ENCODE data around the gene BRCA1. TPM values are rescaled to one million over a fixed set of nuclear protein-coding genes. Genes with fewer than 3 reads are reported as not detected.
"Not testable (repeated sequence)": the region's sequence is repeated elsewhere in the genome, so short reads cannot be mapped to it uniquely, and the experiment has no call there.

Gene BRCA1
- total RNA-seq, 1 experiment from 2014 or later = 41.3 TPM

- DNase-seq (ENCODE audit: low read depth) = peak; percentile 25
- in situ Hi-C loops (cut with HindIII; ENCODE audit: low pct_unique_long_range_greater_than_20kb, low sequenced_read_pairs) = no loop called here
These were observed 106.9 kb downstream of the BRCA1 start for GRCh38 chr17:43018008-43018853.

GRCh38 chr17:43016216-43016615 is 108.9 kb downstream of the BRCA1 start:
- DNase-seq (ENCODE audit: low read depth) = no peak
- in situ Hi-C loops (cut with HindIII; ENCODE audit: low pct_unique_long_range_greater_than_20kb, low sequenced_read_pairs) = no loop called here

- in situ Hi-C loops (cut with HindIII; ENCODE audit: low pct_unique_long_range_greater_than_20kb, low sequenced_read_pairs) = no loop called here
- DNase-seq (ENCODE audit: low read depth) = no peak
These were observed 109.6 kb downstream of the BRCA1 start for GRCh38 chr17:43015579-43015978.

DNA sequence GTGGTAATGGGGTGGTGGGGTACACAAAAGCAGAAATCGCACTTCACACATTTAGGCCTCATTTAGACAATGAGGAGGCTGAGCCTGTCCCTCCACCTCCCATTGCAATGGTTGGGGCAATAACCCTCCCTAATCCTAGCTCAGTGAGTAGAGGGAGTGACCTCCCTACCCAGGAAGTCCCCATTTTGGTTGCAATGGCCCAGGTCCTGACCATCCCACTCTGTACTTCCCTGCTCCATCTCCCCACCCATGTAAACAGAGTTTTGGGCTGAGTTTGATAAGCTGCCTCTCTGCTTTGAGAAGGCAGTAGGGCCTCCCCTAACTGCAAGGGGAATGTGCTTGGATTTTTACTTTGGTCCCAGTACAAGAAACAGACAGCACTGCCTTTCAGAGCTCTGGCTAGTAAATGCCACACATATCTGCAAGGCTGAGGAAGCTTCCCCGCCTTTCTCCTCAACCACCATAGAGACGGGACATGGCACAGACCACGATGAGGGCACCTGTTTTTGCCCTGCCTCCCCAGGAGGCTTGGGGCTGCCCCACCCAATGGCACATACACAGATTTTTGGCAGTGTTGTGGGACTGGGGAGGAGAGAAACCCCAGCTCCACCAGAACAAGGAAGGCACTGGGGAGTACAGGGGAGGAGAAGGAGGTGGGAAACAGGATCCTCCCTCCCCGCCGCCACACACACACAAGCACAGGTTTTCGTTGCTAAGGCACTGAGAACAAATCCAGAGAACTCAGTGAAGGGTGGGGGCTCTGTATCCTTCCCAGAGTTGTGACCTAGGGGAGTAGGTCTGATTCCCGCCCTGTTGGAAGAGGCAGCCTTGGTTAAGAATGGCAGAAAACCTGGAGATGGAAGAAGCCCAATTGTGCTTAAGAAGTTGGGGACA is 110.3 kb downstream of the BRCA1 start:
- in situ Hi-C loops (cut with HindIII; ENCODE audit: low pct_unique_long_range_greater_than_20kb, low sequenced_read_pairs) = no loop called here
- DNase-seq (ENCODE audit: low read depth) = no peak

- DNase-seq (ENCODE audit: low read depth) = no peak
- in situ Hi-C loops (cut with HindIII; ENCODE audit: low pct_unique_long_range_greater_than_20kb, low sequenced_read_pairs) = no loop called here
These were observed 111.0 kb downstream of the BRCA1 start for GRCh38 chr17:43014020-43014648.

- in situ Hi-C loops (cut with HindIII; ENCODE audit: low pct_unique_long_range_greater_than_20kb, low sequenced_read_pairs) = no loop called here
- no peak for DNase-seq (ENCODE audit: low read depth)
These were observed 111.9 kb downstream of the BRCA1 start for GRCh38 chr17:43013296-43013695.

DNA sequence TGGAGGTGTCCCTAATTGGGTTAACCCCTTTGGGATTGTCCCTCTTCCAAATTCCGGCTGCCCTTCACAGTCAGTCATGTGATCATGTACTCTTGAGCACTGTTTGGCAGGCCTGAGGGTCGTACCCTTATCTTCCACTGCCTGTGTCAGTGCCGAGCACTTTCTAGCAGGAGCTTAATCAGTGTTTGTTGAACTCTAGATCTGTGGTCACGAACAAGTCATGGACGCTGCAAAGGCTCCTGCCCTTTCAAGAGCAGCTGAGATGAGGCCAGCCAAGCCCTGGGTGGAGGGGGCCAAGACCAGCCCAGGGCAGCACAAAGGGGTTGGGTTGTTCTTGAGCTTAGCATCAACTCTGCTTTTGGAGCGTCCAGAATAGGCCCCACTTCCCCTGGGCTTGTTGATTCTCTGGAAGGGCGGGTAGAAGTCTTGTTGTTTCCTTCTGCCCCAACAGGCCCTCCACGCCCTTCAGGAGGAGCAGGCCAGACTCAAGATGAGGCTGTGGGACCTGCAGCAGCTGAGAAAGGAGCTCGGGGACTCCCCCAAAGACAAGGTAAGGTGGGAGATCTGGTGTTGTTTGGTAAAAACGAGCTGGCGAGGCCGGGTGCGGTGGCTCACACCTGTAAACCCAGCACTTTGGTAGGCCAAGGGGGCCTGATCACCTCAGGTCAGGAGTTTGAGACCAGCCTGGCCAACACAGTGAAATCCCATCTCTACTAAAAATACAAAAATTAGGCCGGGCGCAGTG is 113.3 kb downstream of the BRCA1 start:
- DNase-seq (ENCODE audit: low read depth) = no peak
- in situ Hi-C loops (cut with HindIII; ENCODE audit: low pct_unique_long_range_greater_than_20kb, low sequenced_read_pairs) = no loop called here

DNA sequence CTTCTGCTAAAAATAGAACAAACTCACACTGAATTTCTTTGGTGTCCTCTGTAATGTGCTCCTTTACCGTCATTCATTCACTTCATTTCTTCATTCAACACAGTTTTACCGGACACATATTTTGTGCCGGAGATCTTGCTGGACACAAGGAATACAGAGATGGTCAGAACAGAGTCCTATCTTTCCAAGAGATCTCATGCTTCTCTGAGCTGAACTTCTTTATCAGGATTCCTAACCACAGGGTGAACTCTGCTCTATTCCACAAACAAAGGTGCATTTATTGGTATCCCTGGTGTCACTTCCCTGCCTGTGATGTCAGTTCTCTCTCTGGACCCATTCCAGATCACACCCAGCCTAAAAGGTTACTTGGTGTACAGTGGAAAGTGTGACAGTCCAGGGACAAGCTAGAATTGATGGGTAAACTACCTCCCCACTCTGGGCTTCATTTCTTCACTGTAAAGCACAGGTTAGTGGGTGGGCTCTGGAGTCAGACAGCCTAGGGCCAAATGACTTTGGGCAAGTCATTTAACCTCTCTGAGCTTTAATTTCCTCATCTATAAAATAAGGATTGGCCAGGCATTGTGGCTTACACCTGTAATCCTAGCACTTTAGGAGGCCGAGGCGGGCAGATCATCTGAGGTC is 114.4 kb downstream of the BRCA1 start:
- in situ Hi-C loops (cut with HindIII; ENCODE audit: low pct_unique_long_range_greater_than_20kb, low sequenced_read_pairs) = no loop called here
- DNase-seq (ENCODE audit: low read depth) = peak; percentile 67

DNA sequence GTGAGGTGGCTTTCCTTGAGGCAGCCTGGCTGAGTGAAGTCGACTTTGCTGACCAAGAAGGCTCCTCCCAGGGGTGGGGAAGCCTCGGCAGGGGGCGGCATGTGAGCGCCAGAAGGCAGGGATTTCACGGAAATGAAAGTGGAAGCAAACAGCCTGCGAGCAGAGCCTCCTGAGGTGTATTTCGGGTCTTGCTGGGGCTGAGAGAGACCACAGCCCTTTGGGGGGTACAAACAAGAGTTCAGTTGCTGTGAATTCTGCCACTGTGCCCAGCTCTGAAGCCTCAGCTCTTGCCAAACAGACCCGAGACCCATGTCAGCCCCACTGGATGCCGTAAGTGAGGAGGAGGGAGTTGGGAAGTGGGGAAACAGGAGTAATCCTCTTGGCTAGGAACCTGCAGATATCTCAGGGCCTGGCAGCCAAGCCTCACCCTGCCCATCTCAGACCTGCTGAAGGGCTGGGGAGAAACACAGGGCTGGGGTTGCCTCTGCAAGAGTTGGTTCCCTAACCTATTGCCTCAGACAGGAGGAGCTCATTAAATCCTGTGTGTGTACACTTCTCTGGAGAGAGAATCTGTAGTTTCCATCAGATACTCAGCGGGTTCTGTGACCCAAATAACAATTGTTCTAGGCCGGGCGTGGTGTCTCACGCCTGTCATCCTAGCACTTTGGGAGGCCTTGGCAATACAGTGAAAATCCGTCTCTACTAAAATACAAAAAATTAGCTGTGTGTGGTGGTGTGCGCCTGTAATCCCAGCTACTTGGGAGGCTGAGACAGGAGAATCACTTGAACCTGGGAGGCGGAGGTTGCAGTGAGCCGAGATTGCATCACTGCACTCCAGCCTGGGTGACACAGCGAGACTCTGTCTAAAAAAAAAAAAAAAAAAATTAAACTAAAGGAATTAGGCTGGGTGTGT is 118.3 kb downstream of the BRCA1 start, which contains the start of gene IFI35:
IFI35 (plus strand) TSS at position 146 of the 913 bp plus-strand sequence; CDS start at position 310, 164 bp downstream.
- peak; percentile 77 for DNase-seq (ENCODE audit: low read depth)
- in situ Hi-C loops (cut with HindIII; ENCODE audit: low pct_unique_long_range_greater_than_20kb, low sequenced_read_pairs) = no loop called here

DNA sequence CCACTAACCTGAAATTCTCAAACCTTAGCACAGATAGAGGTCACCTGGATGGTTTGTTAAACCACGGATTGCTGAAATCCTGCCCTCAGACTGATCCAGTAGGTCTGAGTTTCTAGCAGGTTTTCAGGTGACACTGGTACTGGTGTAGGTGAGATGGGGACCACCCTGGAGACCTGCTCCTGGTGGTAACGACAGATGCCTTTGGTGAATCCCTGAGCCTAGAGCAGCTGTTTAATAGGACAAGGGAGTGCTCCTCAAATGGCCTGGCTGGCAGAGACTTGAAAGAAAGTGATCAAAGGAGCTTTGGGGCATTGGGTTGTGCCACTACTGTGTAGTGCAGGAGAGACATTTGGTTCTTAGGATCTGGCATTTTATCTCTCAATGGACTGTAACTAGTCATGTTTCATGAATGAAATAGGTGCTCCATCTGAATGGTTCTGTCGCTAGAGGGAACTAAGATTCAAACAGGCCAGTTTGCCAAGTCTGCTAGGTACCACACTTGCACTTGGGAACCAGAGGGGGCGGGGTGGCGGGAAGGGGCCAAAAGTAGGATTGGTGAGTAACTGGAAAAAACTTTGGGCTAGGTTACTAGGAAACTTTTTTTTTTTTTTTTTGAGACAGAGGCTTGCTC is 121.5 kb downstream of the BRCA1 start:
- peak; percentile 30 for DNase-seq (ENCODE audit: low read depth)
- in situ Hi-C loops (cut with HindIII; ENCODE audit: low pct_unique_long_range_greater_than_20kb, low sequenced_read_pairs) = no loop called here

GRCh38 chr17:43000894-43001293 is 124.3 kb downstream of the BRCA1 start:
- DNase-seq (ENCODE audit: low read depth); in situ Hi-C loops (cut with HindIII; ENCODE audit: low pct_unique_long_range_greater_than_20kb, low sequenced_read_pairs): not testable (repeated sequence)

DNA sequence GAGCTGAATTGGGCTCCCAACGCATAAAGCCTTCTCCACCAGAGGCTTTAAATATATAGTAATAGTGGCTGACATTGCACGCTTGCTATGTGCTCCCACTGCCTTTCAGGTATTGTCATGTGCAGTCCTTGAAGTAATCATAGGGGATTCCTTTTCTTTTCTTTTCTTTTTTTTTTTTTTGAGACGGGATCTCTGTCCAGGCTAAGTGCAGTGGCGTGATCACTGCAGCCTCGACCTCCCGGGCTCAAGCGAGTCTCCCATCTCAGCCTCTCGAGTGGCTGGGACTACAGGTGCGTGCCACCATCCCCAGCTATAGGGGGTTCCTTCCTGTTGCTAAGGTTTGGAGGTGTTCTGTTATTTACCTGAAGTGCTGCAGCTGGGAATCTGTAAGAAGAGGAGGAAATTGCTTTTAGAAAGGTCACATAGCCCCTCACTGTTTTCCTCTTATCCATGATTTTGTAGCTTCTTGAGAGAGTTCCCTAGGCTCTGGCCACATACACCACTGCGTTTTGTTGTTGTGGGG is 126.1 kb downstream of the BRCA1 start:
- in situ Hi-C loops (cut with HindIII; ENCODE audit: low pct_unique_long_range_greater_than_20kb, low sequenced_read_pairs) = no loop called here
- no peak for DNase-seq (ENCODE audit: low read depth)

DNA sequence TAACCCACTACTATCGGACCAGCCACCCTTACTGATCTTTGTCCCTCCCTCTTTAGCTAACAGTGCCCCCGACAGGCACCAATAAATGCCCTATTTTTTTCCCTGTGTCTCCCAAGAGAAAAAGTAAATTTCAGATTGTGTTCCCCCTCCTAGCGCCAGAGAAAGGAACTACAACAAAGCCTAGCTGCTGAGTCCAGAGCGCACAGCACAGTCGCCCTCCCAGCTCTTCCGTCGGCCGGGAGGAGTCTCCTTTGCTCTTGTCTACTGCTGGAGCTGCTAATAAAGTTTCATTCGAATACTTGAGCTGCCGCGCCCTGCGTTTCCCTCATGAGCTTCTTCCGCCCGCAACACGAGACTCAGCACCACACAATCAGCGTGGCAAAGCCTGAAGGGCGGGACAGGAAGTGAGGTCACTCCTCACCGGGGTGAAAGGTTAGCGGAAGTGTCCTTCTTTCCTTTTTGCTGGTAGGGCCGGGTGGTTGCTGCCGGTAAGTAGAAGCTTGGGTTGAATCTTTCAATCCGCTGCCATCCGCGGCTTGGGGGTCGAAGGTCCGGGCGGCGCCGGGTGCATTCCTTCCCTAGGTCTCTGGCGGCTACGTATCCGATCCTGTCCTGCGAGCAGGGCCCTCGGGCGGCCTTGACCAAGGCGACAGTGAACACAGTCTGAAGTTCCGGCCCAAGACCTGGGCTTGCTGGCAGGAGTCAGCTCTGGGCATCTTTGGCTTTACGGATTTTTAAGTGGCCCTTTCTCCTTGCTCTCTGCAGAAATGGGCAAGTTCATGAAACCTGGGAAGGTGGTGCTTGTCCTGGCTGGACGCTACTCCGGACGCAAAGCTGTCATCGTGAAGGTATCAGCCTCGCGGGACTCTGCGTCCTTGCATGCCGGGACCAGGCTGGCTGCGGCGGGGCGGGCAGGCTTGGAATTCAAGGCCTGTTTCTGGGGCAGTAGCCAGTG is 126.9 kb downstream of the BRCA1 start, which contains the start of gene RPL27:
RPL27 (plus strand) TSS at position 436 of the 955 bp plus-strand sequence; CDS start at position 768, 332 bp downstream.
- peak; percentile 100 for DNase-seq (ENCODE audit: low read depth)
- in situ Hi-C loops (cut with HindIII; ENCODE audit: low pct_unique_long_range_greater_than_20kb, low sequenced_read_pairs) = no loop called here

GRCh38 chr17:42997390-42997983 is 127.7 kb downstream of the BRCA1 start:
- DNase-seq (ENCODE audit: low read depth) = no peak
- in situ Hi-C loops (cut with HindIII; ENCODE audit: low pct_unique_long_range_greater_than_20kb, low sequenced_read_pairs) = no loop called here

All from Caki2 (cell line).